HEK293T (cell line): Measurements from ENCODE around the gene EIF2D.

Source experiments
- CTCF ChIA-PET: fragments of 350-600 bp; formaldehyde crosslinking; extraction: SDS; loops from one replicate; lab custom pipeline; 2021; ENCODE audit warnings: antibody characterized with exemption, inconsistent platforms; lab: Yijun Ruan, JAX
- POLR2A ChIA-PET: fragments of 350-600 bp; formaldehyde crosslinking; extraction: SDS; loops from one replicate; lab custom pipeline; 2020; ENCODE audit warnings: antibody characterized with exemption, inconsistent platforms; lab: Yijun Ruan, JAX
- DNase-seq: peaks from one replicate; pipeline ENCODE4 v3.0.0; 2012; ENCODE audit warnings: mixed read lengths; ENCODE audit errors: extremely low spot score
- ARNT ChIP-seq: fragments of 450-650 bp; IDR thresholded peaks from 2 replicates; pipeline ENCODE4 v1.6.1; 2017; ENCODE audit warnings: mild to moderate bottlenecking
- BHLHE40 ChIP-seq: fragments of 450-650 bp; IDR thresholded peaks from 2 replicates; pipeline ENCODE4 v1.6.1; 2016; ENCODE audit warnings: mild to moderate bottlenecking, moderate library complexity, borderline replicate concordance
- CTBP1 ChIP-seq: fragments of 450-650 bp; IDR thresholded peaks from 2 replicates; pipeline ENCODE4 v1.6.1; 2016; ENCODE audit warnings: borderline replicate concordance
- ELF4 ChIP-seq: fragments of 450-650 bp; IDR thresholded peaks from 2 replicates; pipeline ENCODE4 v1.6.1; 2017; ENCODE audit warnings: antibody characterized with exemption
- FOXA1 ChIP-seq: fragments of 450-650 bp; IDR thresholded peaks from 2 replicates; pipeline ENCODE4 v1.6.1; 2016; ENCODE audit warnings: mild to moderate bottlenecking
- FOXK2 ChIP-seq: fragments of 450-650 bp; IDR thresholded peaks from 2 replicates; pipeline ENCODE4 v1.6.1; 2016; ENCODE audit warnings: mild to moderate bottlenecking
- FOXM1 ChIP-seq: fragments of 450-650 bp; IDR thresholded peaks from 2 replicates; pipeline ENCODE4 v1.6.1; 2017; ENCODE audit warnings: mild to moderate bottlenecking, borderline replicate concordance
- L3MBTL2 ChIP-seq: fragments of 450-650 bp; conservative IDR thresholded peaks from 2 replicates; pipeline ENCODE4 v1.6.1; 2016; ENCODE audit warnings: mild to moderate bottlenecking
- LEF1 ChIP-seq: fragments of 450-650 bp; IDR thresholded peaks from 2 replicates; pipeline ENCODE4 v1.6.1; 2017; ENCODE audit warnings: mild to moderate bottlenecking, borderline replicate concordance
- NFRKB ChIP-seq: fragments of 450-650 bp; IDR thresholded peaks from 2 replicates; pipeline ENCODE4 v1.6.1; 2016; ENCODE audit warnings: mild to moderate bottlenecking, moderate library complexity
- PKNOX1 ChIP-seq: fragments of 450-650 bp; IDR thresholded peaks from 2 replicates; pipeline ENCODE4 v1.6.1; 2016
- SP1 ChIP-seq: fragments of 450-650 bp; IDR thresholded peaks from 2 replicates; pipeline ENCODE4 v1.6.1; 2017
- SUZ12 ChIP-seq: fragments of 450-650 bp; IDR thresholded peaks from 2 replicates; pipeline ENCODE4 v1.6.1; 2016; ENCODE audit warnings: mild to moderate bottlenecking
- TARDBP ChIP-seq: fragments of 450-650 bp; IDR thresholded peaks from 2 replicates; pipeline ENCODE4 v1.6.1; 2016
- ZNF384 ChIP-seq: fragments of 450-650 bp; IDR thresholded peaks from 2 replicates; pipeline ENCODE4 v1.6.1; 2016

Gene EIF2D

DNA sequence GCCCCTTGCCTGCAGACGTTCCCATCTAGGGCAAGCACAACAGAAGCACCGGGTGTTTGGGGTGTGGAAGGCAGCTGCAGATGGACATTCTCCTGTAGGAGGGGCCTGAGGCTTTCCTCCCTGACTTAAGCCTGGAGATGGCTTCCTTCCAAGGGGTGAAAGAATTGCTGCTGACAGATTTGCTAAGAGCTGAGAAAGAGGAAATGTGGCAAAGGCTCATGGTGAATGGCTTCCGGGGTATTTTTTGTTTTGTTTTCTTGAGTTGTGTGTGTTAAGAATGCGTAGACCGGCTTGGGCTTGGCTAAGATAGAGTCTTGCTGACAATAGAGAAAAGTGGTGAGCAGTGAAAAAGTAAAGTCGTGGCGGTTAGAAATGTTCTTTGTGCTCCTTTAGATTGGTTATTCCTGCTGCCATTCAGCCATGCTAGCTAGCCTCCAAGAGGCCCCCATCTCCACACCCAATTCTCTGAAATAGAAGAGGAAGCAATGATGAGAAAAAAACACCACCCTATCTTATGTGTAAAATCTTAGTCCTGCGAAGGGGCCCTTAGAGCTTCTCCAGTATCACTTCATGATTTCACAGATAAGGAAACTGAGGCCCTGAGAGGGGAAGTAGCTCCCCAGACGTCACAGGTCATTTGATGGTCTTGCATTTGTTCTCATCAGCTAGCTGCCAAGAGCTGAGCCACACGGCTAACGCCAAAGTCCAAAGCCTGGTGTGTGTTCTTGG is 36.9 kb downstream of the EIF2D start:
- ChIA-PET CTCF (interaction anchor here (0.5 to 1.4 kb wide), 2 partner anchors 86 to 96 kb away, joined by 3 to 5 read pairs; no protein-coding TSS in a partner anchor), POLR2A (no interaction called here)
- TF ChIP-seq NFRKB (no peak), FOXA1 (no peak), ZNF384 (no peak), FOXK2 (no peak), FOXM1 (no peak), BHLHE40 (no peak), SP1 (no peak), ARNT (no peak), CTBP1 (no peak), TARDBP (no peak), ELF4 (no peak), SUZ12 (no peak)
- DNase-seq: no peak

GRCh38 chr1:206573762-206574161 is 38.5 kb downstream of the EIF2D start:
- TF ChIP-seq BHLHE40: no peak
- no peak for TF ChIP-seq CTBP1
- no peak for TF ChIP-seq NFRKB
- no peak for TF ChIP-seq SP1
- TF ChIP-seq FOXM1: no peak
- no peak for TF ChIP-seq FOXA1
- no peak for TF ChIP-seq ARNT
- TF ChIP-seq PKNOX1: no peak
- TF ChIP-seq ZNF384: no peak
- no peak for TF ChIP-seq FOXK2
- no peak for TF ChIP-seq ELF4
- DNase-seq: no peak
- CTCF ChIA-PET: no interaction called here
- POLR2A ChIA-PET: no interaction called here

GRCh38 chr1:206573319-206573718 is 38.9 kb downstream of the EIF2D start:
- DNase-seq: no peak
- ChIA-PET CTCF (no interaction called here), POLR2A (no interaction called here)
- no peak for TF ChIP-seq FOXA1
- no peak for TF ChIP-seq L3MBTL2

- ChIA-PET CTCF (no interaction called here), POLR2A (no interaction called here)
- TF ChIP-seq FOXK2 (no peak), ARNT (no peak), NFRKB (no peak), FOXA1 (no peak), PKNOX1 (no peak), FOXM1 (no peak), LEF1 (no peak), TARDBP (no peak), L3MBTL2 (no peak), CTBP1 (no peak)
- no peak for DNase-seq
These were observed 39.4 kb downstream of the EIF2D start for GRCh38 chr1:206572835-206573234.

DNA sequence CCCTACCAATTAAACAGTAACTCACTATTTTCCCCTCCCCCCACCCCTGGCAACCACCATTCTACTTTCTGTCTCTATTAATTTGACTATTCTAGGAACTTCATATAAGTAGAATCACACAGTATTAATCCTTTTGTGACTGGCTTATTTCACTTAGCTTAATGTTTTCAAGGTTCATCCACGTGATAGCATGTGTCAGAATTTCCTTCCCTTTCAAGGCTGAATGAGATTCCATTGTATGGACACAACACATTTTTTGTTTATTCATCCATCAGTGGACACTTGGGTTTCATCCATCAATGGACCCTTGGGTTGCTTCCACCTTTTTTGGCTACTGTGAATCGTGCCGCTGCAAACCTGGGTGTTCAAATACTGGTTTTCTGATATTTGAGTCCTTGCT is 41.7 kb downstream of the EIF2D start:
- TF ChIP-seq ARNT (no peak), FOXK2 (no peak), FOXM1 (no peak), ZNF384 (no peak), CTBP1 (no peak), ELF4 (no peak), LEF1 (no peak), FOXA1 (no peak), L3MBTL2 (no peak), BHLHE40 (no peak), SUZ12 (no peak)
- ChIA-PET CTCF (no interaction called here), POLR2A (no interaction called here)
- DNase-seq: no peak

DNA sequence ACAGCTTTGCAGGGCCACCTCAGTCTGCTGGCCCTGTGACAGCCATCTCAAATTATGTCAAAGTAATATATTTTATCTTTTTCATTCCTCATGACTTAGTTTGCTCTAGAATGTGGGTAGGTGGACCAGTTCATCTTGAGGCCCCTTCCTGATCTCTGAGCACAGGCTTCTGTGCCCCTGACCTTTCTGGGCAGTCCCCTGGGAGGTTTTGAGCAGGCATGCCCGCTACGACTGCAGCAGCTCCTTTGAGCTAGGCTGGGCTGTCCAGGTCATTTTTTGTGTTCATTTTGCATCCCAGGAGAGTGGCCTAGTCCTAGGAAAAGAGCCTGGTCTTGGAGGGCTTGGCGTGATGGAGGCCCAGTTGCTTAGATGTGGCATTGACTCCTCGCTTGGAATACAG is 42.7 kb downstream of the EIF2D start:
- no peak for DNase-seq
- CTCF ChIA-PET: interaction anchor here (0.6 kb wide), 1 partner anchor 1081 kb away, joined by 3 read pairs; no protein-coding TSS in a partner anchor
- TF ChIP-seq PKNOX1 (no peak), BHLHE40 (no peak)
- POLR2A ChIA-PET: interaction anchor here (1.4 kb wide), 1 partner anchor 12 kb away, joined by 4 read pairs; no protein-coding TSS in a partner anchor
